Measurements from ENCODE around the gene TICRR.

The TICRR gene

GRCh38 chr15:89654847-89655805 is 79.9 kb downstream of the TICRR start, which contains the start of gene KIF7:
Gene KIF7, minus strand, starts transcription at chr15:89655467. Its CDS starts 2,537 bp downstream, at chr15:89652930.
- peak; percentile 23 for DNase-seq

DNA sequence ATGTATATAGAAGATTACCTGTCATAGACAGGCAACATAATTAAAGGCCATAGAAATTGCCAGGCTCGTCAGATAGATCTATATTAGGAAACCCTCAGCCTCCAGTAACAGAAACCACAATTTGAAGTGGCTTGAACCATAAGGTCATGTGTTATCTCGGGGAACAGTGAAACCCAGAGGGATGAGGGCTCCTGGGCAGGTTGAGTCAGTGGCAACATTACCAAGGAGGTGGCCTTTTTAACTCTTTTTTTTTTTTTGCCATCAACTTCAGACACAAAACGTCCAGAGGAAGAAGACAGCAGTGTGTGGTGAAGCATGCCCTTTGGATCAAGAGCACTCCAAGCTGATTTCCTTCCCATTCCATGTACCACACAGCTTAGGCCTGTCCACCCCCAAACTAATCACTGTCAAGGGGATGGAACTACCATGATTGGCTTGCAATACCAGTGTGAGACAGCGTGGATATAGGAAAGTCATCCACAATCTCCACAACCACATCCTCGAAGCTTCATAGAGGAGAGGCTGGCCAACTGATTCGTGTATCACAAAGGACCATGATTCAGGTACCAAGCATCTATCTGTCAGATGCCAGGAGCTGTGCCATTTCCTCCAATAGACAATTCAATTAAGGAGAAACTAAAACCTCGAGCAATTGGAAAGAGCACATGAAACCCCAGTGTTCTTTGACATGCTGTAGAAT is 81.0 kb downstream of the TICRR start:
- no peak for DNase-seq

DNA sequence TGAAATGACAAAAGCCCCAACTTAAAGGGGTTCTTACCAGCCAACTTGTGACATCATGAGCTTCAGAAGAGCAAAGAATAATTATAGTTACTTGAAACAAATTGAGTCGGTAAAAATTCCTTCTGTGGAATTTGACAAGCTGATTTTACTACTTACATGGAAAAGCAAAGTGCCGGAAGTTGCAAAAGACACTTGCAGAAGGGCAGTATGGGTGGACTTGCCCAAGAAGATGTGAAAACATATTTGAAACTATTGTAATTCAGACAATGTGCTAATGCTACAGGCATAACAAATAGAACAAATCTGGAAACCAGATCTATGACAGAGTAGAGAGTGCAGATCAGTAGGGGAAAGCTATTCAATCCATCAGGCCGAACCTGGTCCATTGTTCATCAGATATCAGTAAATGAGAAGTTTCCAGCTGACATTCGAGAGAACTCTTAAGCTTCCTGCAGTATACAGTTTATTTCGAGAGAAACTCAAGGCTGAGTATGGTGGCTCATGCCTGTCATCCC is 82.5 kb downstream of the TICRR start:
- no peak for DNase-seq

- DNase-seq: no peak
Measured at GRCh38 chr15:89659295-89659694, 84.0 kb downstream of the TICRR start.

- DNase-seq: no peak
Measured at GRCh38 chr15:89660556-89660955, 85.3 kb downstream of the TICRR start.

- DNase-seq: no peak
Measured at GRCh38 chr15:89662893-89663626, 87.8 kb downstream of the TICRR start.

DNA sequence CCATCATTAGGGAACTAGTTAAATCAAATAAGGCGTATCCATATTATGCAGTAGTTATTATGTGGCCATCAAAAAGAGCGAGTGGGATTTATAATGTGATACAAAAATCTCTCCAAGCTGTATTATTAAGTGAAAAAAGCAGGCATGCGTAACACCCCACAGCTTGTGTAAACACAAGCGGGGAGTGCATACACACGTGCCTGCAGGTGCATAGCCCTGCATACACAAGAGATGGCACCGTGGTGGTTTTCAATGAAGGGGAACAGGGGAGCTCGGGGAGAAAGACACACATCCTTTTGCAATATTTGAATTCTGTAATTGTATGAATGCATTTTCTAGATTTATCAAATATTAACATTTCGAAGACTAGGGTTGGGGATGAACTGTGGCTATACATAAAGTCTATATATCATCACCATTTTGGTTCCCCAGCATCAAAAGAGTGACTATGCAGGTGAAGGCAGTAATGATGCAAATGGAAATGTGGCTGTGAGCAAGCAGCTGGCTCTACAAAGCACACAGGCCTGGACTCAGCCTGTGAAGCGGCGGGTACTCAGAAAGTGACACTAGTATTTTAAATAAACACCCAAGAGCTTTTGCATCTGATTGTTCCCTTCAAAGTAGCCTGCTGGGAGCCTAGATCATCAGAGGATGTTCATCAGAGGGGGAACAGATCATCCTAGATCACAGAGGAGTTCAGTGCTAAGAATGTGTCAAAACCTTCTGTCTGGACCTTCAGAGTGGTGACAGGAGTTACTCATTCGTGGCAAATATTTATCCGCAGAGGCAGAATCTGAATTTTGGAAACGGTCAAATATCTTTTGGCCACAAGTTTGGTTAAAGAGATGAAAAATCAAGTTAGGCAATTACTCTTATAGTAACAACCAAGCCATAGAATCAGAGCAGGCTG is 89.4 kb downstream of the TICRR start:
- no peak for DNase-seq

- no peak for DNase-seq
Measured at GRCh38 chr15:89665449-89666181, 90.3 kb downstream of the TICRR start.

DNA sequence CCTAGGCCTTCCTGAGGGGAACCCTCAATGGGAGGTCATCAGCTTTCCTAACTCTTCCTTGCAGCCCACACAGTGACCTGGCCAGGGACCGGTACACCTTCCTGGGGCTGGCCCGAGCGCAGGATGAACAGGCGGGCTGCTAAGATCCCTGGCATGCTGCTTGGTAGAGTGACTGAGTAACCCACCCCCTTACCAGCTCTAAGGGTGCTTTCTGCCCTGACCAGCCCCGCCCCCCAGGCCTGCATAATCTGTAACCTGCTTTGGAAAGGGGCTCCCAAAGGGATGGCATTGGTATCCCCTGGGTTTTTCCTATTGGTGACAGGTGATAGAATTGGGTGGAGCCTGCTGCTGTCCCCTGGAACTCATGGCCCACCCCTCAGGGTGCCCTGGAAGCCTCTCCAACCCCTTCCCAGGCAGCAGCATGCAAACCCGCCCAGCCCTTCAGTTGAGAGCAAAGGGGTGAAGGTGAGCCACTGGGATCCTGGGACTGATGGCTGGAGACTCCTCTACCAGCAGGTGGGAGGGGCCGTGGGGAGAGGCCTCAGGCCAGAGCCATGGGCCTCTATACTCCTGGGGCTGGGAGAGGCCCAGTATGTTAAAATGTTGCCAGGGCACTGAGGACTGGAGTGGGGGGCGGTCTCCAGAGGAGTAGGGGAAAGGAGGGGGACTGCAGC is 91.1 kb downstream of the TICRR start:
- no peak for DNase-seq

DNA sequence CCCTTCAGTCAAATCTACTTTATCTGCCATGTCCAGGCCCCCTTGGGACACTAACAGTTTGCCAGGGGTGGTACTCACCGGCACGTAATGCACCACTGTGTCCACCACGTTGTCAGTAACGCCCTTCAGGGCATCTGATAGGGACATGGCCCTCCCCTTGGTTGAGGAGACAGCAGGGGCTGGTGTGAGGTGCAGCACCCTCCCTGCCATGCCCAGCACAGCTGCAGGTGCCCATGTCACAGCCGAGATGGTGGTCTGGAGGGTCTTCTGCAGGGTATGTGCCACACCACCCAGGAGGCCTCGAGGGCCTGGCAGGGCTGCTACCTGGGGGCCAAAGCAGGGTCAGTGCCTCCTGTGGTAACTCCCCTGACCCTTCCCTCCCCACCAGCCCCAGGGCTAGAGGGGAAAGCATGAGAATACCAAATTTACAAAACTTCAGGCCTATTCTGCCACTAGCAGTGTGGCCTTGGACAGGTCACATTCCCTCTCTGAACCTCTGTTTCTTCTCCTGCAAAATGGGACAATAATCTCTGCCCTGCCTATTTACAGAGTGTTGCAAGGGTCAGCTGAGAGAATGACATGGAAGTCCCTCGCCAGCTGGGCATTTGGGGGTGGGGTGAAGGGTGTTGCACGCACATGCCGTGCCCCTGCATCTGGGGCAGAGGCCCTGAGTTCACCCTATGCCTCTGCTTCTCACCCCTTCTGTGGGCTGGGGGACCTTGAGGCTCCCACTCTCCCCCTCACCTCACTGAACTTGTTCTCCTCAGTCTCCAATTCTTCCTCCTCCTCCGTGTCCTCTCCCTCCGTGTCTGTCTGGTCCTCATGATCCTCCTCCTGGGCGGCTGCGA is 91.8 kb downstream of the TICRR start:
- no peak for DNase-seq

- DNase-seq: no peak
Measured at GRCh38 chr15:89667706-89667960, 92.4 kb downstream of the TICRR start.

- DNase-seq: no peak
Measured at GRCh38 chr15:89668171-89668570, 92.9 kb downstream of the TICRR start.

GRCh38 chr15:89669309-89669865 is 94.1 kb downstream of the TICRR start:
- DNase-seq: no peak

DNA sequence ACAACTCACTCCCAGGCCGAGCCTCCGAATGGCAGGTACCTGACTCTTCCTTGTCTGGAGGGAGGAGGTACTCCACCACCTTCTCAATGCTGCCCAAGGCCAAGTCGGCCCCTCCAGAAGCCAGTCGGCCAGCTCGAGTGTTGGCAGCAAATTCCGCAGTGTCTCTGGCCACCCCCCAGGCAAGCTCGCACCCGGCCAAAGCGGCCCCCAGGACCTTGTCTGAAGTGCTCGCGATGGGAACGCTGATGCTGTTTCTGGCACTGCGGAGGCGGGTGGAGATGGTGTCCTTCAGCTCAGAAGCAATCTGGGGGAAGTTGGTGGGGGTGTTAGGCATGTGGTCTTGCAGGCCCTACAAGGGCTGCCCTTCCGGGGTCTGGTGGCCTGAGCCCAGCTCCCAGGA is 94.7 kb downstream of the TICRR start:
- DNase-seq: no peak

DNA sequence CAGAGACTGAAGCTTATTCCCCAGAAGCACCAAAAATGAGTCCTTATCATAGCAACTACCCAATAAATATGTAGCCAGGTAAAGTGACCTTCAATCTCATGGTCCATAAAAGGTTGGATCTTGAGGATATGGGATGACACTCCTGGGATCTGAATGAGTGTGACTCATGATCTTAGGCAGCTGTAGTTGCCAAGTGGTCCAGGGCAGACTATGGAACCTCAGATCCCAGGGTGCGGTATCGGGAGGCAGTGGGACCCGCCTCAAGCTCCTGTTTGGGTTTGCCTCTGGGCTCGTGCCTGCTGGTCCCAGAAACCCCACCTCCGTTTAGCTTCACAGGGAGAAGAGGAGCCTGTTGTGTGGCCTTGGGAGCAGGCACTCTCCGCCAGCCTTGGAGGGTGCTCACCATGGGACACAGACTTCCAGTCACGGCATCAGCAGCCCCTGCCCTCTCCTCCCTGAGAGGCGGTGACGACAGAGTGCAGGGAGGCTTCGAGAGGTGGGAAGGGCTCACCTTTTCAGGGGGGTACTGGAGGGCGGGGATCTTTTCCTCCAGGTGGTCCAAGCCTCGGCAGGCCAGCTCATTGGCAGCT is 95.8 kb downstream of the TICRR start:
- no peak for DNase-seq

GRCh38 chr15:89671687-89672086 is 96.4 kb downstream of the TICRR start:
- DNase-seq: no peak

DNA sequence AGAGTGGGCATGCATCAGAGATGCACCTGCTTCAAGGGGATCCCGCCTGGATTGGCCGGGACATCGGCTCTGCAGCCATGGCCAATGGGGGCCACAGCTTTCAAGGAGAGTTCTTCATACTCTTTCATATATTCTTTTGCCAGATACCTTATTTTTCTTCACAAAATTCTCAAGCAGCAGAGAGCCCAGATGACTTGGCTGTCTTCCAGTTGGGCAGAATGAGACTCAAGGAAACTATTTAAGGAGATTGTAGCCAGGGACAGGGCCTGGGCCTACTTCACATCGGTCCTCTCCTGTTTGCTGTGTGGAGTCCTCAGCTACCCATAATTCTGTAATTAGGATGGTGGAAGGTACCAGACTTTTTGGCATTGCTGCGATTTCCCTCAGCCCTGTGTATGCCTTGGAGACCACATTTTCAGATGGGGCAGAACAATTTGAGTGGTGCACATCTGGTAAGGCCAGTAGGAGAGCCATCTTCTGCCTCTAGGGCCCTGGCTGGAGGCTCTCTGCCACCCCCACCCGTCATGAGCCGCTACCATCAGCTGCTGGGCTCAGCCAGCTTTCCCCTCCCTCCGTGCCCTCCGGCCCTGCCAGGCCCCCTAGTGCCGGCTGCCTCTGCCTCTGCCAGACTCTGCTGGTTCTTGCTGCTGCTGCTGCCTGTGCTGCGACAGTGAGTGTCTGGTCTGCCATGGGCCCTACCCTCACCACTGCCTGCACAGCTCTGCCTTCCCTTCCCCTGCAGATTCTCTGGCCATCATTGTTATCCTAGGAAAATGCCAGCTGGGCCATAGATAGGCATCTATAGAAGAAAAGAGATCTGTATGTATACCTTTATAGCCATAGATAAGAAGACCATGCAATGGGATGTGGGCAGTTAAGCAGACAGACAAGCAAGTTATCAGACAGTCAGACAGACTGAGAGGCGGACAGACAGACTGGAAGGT is 97.2 kb downstream of the TICRR start:
- no peak for DNase-seq

DNA sequence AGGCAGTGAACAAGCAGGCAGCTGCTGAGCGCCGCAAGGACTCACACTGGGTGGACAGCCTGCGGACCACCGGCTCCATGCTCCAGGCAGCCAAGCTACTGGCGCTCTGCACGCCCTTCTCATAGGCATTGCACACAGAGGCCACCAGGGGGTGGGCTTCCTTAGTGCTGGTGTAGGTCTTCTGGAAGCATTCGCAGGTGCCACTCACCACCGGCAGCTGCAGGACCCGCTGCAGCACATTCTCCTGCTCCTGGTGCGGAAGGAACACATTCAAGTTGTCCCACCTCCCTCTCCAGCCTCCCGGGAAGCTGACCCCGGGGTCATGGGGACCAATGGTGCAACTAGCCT is 97.9 kb downstream of the TICRR start:
- peak; percentile 24 for DNase-seq

Data from stimulated activated CD4-positive, alpha-beta T cell treated with anti-CD3 and anti-CD28 coated beads, Interleukin-1b, Interleukin-23, amount 100 ng/mL, for 48 hours (primary cell).